HCT116 (cell line): ENCODE data around the gene PIGQ. TPM values are rescaled to one million over a fixed set of nuclear protein-coding genes. Genes with fewer than 3 reads are reported as not detected.

Source experiments
- ATAC-seq: fragments of 200-7000 bp; cut with Tn5 transposase; 2 replicates; pipeline ENCODE4 v1.9.1; 2020; ENCODE audit warnings: mild to moderate bottlenecking, moderate library complexity
- BruUV-seq: library from RNA; stranded (reverse); fragments of 400-500 nt; replicated peaks from 2 replicates; lab custom pipeline; 2021; lab: Mats Ljungman, UMichigan
- CTCF ChIA-PET: fragments of 300-600 bp; sonication (Branson Sonifier 250); formaldehyde crosslinking; loops from one replicate; lab custom pipeline; 2021; ENCODE audit warnings: antibody characterized with exemption; lab: Charles Lee
- POLR2A ChIA-PET: fragments of 300-600, 350-600 bp; sonication (Branson Sonifier 250); formaldehyde crosslinking; loops from one replicate; lab custom pipeline; 2021; ENCODE audit warnings: antibody characterized with exemption; lab: Charles Lee
- RAD21 ChIA-PET, 2 experiments: fragments of 300-600 bp; sonication (Branson Sonifier 250); formaldehyde crosslinking; loops; one replicate each; lab custom pipeline; 2023; ENCODE audit warnings: low total read pairs in 2 of 2; ENCODE audit not compliant: uncharacterized antibody in 2 of 2, unreplicated experiment in 2 of 2, low non-redundant PET in 1 of 2; lab: Charles Lee
- DNase-seq: peaks from one replicate; pipeline ENCODE4 v3.0.0-alpha.2; 2010; ENCODE audit warnings: low read depth, low spot score
- H2AFZ ChIP-seq: fragments of 200-600 bp; shearing (Covaris generic), sonication (generic); 2 replicates; pipeline ENCODE4 v1.6.1; 2017; ENCODE audit warnings: low read depth, mixed run types, mixed read lengths, antibody characterized with exemption, low read length; ENCODE audit not compliant: poor library complexity, severe bottlenecking
- H3K27ac ChIP-seq: 2 replicates; pipeline ENCODE4 v1.5.1; 2012; ENCODE audit warnings: low read depth, low read length
- H3K27me3 ChIP-seq: fragments of 200-600 bp; sonication (generic); 2 replicates; pipeline ENCODE4 v1.6.1; 2016; ENCODE audit warnings: mixed run types, low read length, mixed read lengths; ENCODE audit not compliant: insufficient read depth
- H3K36me3 ChIP-seq, 2 experiments: fragments of 200-500 bp in 1 of 2; fragments of 200-600 bp in 1 of 2; sonication (Bioruptor generic) in 1 of 2; sonication (generic) in 1 of 2; 2 replicates each; pipeline versions ENCODE4 v1.5.1 to v1.6.1; 2014 to 2016; ENCODE audit warnings: low read length in 2 of 2, inconsistent platforms in 1 of 2, mixed read lengths in 1 of 2, mixed run types in 1 of 2; ENCODE audit not compliant: insufficient read depth in 2 of 2, control insufficient read depth in 1 of 2
- H3K4me1 ChIP-seq, 2 experiments: fragments of 200-600 bp in 1 of 2; sonication (generic) in 1 of 2; 2 replicates each; pipeline versions ENCODE4 v1.5.1 to v1.6.1; 2012 to 2017; ENCODE audit warnings: low read length in 2 of 2, inconsistent platforms in 1 of 2, mild to moderate bottlenecking in 1 of 2, mixed read lengths in 1 of 2, mixed run types in 1 of 2, moderate library complexity in 1 of 2; ENCODE audit not compliant: insufficient read depth in 2 of 2, control insufficient read depth in 1 of 2
- H3K4me2 ChIP-seq: fragments of 200-600 bp; sonication (generic); 2 replicates; pipeline ENCODE4 v1.6.1; 2017; ENCODE audit warnings: mixed run types, low read length, mixed read lengths
- H3K4me3 ChIP-seq, 2 experiments: fragments of 200-600 bp in 1 of 2; sonication (generic) in 1 of 2; replicated peaks in 1 of 2; 2 replicates each; pipeline ENCODE4 v1.5.1; 2011 to 2016; ENCODE audit warnings: low read length in 2 of 2, control low read depth in 1 of 2, low read depth in 1 of 2, mild to moderate bottlenecking in 1 of 2, mixed read lengths in 1 of 2, mixed run types in 1 of 2
- H3K79me2 ChIP-seq: fragments of 200-600 bp; sonication (generic); 2 replicates; pipeline ENCODE4 v1.6.1; 2017; ENCODE audit warnings: mild to moderate bottlenecking, mixed run types, low read length, moderate library complexity, mixed read lengths; ENCODE audit not compliant: insufficient read depth
- H3K9ac ChIP-seq: fragments of 200-600 bp; sonication (generic); 2 replicates; pipeline ENCODE4 v1.6.1; 2016; ENCODE audit warnings: low read length, mixed read lengths
- H3K9me2 ChIP-seq: fragments of 200-600 bp; sonication (generic), shearing (Covaris generic); 2 replicates; pipeline ENCODE4 v1.6.1; 2017; ENCODE audit warnings: mixed run types, mild to moderate bottlenecking, moderate library complexity; ENCODE audit not compliant: insufficient read depth
- H3K9me3 ChIP-seq, 2 experiments: fragments of 200-500 bp in 1 of 2; fragments of 200-600 bp in 1 of 2; sonication (Bioruptor generic) in 1 of 2; sonication (generic) in 1 of 2; 2 replicates each; pipeline ENCODE4 v1.6.1; 2014 to 2017; ENCODE audit warnings: low read length in 2 of 2, mixed read lengths in 2 of 2, inconsistent platforms in 1 of 2, low read depth in 1 of 2, mild to moderate bottlenecking in 1 of 2, mixed run types in 1 of 2, moderate library complexity in 1 of 2; ENCODE audit not compliant: control insufficient read depth in 1 of 2, insufficient read depth in 1 of 2
- H4K20me1 ChIP-seq: fragments of 200-600 bp; sonication (generic), shearing (Covaris generic); 2 replicates; pipeline ENCODE4 v1.6.1; 2017; ENCODE audit warnings: mixed run types, mild to moderate bottlenecking, moderate library complexity; ENCODE audit not compliant: insufficient read depth
- CEBPB ChIP-seq: IDR thresholded peaks from 2 replicates; pipeline ENCODE4 v1.6.1; 2012; ENCODE audit warnings: low read depth
- ELF1 ChIP-seq: IDR thresholded peaks from 2 replicates; pipeline ENCODE4 v1.6.1; 2012; ENCODE audit warnings: low read depth, borderline replicate concordance
- EZH2 ChIP-seq: fragments of 200-600 bp; sonication (generic); IDR thresholded peaks from 2 replicates; pipeline ENCODE4 v1.6.1; 2017; ENCODE audit warnings: antibody characterized with exemption, mixed run types
- FOSL1 ChIP-seq: IDR thresholded peaks from 2 replicates; pipeline ENCODE4 v1.6.1; 2012; ENCODE audit warnings: low read depth
- POLR2AphosphoS5 ChIP-seq: IDR thresholded peaks from 2 replicates; pipeline ENCODE4 v1.6.1; 2011; ENCODE audit warnings: mild to moderate bottlenecking, low read depth, low read length, moderate library complexity
- RAD21 ChIP-seq: IDR thresholded peaks from 2 replicates; pipeline ENCODE4 v1.6.1; 2012; ENCODE audit warnings: low read depth, mild to moderate bottlenecking
- SIN3A ChIP-seq: IDR thresholded peaks from 2 replicates; pipeline ENCODE4 v1.6.1; 2012; ENCODE audit warnings: low read depth
- SP1 ChIP-seq: IDR thresholded peaks from 2 replicates; pipeline ENCODE4 v1.6.1; 2012; ENCODE audit warnings: low read depth
- SRF ChIP-seq: IDR thresholded peaks from 2 replicates; pipeline ENCODE4 v1.6.1; 2012; ENCODE audit warnings: low read depth
- TCF7L2 ChIP-seq: IDR thresholded peaks from 2 replicates; pipeline ENCODE4 v1.7.0; 2011; ENCODE audit warnings: borderline replicate concordance, inconsistent platforms; ENCODE audit not compliant: insufficient read depth, insufficient read length; ENCODE audit errors: extremely low read depth
- ZFX ChIP-seq: fragments of 450-650 bp; IDR thresholded peaks from 2 replicates; pipeline ENCODE4 v1.6.1; 2017
- intact Hi-C: fragments of 100-400 bp; cut with micrococcal nuclease; formaldehyde crosslinking; loops from 2 replicates; pipeline ENCODE4 v1.10.0; 2022
- total RNA-seq: library from RNA; stranded (reverse); gene quantifications from one replicate; pipeline ENCODE4 v1.2.1, GENCODE V29; 2021; ENCODE audit not compliant: unreplicated experiment
- TF ChIP-seq, protein P1 (sequence below): IDR thresholded peaks from 2 replicates; pipeline ENCODE4 v1.6.1; 2012
- TF ChIP-seq, protein P2 (sequence below): IDR thresholded peaks from 2 replicates; pipeline ENCODE4 v1.6.1; 2012
- TF ChIP-seq, protein P3 (sequence below): IDR thresholded peaks from 2 replicates; pipeline ENCODE4 v1.6.1; 2011; ENCODE audit warnings: mild to moderate bottlenecking, low read length, moderate library complexity; ENCODE audit not compliant: insufficient replicate concordance; ENCODE audit errors: extremely low read depth

Gene PIGQ
- total RNA-seq, 1 experiment from 2014 or later: 21.0 TPM

DNA sequence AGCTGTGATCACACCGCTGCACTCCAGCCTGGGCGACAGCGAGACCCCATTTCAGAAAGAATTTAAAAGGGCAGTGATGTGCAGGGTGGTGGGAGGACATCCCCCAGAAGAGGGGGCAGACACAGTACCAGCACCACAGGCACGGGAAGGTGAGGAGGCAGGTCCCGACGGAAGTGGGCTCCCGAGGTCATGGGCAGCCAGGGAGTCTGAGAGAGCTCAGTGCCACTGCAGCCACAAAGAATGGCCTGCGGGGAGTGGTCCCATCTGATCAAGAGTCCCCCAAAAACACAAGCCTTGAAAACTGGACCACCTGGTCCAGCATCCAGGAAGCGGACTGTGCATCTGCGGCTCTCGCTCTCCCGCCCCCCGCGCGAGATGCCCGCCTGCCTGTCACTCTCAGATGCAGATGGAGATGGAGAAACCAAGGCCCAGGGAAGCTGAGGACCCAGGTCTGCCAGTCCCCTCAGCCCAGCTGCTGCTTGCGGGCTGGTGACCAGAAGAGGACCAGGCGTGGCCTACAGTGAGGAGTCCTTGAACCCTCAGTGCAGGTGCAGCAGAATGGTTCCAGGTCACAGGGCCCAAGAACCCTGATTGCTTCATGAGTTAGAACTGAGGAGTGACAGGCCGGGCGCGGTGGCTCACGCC lies 46.5 kb upstream of the PIGQ start:
- Histone ChIP-seq H3K4me1 (peaks cover 14 to 23% of the 10 kb centered on the region in 2 experiments), H3K36me3 (no peaks in the 10 kb centered on the region; a peak in 1 of 4 replicates), H3K9me2 (no peaks in the 10 kb centered on the region), H3K27ac (no peak overlapping the region), H3K79me2 (peaks cover 15% of the 10 kb centered on the region), H3K27me3 (no peaks in the 10 kb centered on the region), H3K4me2 (no peak overlapping the region), H4K20me1 (no peaks in the 10 kb centered on the region), H3K9me3 (no peaks in the 10 kb centered on the region), H2AFZ (no peak overlapping the region), H3K9ac (no peak overlapping the region), H3K4me3 (no peak overlapping the region)
- ATAC-seq (no peak), DNase-seq (no peak)
- no TSS peak for BruUV-seq
- POLR2A ChIA-PET: no interaction called here
- intact Hi-C loops: no loop called here
- peak; percentile 18; the same call in 1 of the 2 replicates for TF ChIP-seq POLR2AphosphoS5
- TF ChIP-seq SRF: no peak
- RAD21 ChIA-PET: no interaction called here
- CTCF ChIA-PET: no interaction called here

DNA sequence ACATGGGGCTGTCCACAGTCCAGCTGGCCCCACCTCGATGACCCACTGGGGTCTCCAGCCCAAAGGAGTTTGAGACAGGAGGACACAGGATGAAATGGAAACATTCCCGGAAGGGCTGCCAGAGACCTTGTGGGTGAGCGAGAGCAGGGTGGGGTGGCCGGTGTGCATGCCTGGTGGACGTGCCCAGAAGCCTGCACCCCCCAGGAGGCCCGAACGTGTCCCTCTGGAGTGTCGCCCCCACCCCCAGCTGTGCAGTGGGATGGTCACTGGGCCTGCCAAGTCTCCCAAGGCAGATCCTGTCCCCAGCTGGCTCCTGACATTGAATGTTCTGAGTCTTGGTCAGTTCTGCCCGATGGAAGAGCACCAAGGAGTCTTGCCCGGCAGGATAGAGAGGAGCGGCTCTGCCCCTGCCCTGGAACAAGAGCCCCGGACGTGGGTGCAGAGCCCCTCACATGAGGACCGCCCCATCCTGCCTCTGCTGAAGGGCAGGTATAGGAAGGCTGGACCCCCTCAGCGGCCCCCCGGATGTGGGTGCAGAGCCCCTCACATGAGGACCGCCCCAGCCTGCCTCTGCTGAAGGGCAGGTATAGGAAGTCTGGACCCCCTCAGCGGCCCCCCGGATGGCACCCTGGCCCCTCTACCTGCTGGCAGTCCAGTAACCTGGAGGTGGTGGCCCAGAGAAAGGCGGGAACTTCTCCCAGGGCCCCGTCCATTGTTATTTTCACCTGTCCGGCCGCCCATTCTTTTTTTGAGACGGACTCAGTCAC lies 45.3 kb upstream of the PIGQ start:
- Histone ChIP-seq H3K36me3 (no peaks in the 10 kb centered on the region), H3K4me3 (no peak overlapping the region), H2AFZ (no peak overlapping the region), H3K27ac (peak overlapping the region; percentile 91; the same call in 1 of the 2 replicates), H4K20me1 (no peaks in the 10 kb centered on the region), H3K9me3 (no peaks in the 10 kb centered on the region), H3K4me1 (peaks cover 14 to 31% of the 10 kb centered on the region in 2 experiments), H3K79me2 (peaks cover 27% of the 10 kb centered on the region), H3K9ac (no peak overlapping the region), H3K27me3 (no peaks in the 10 kb centered on the region), H3K4me2 (no peak overlapping the region; the same call in 1 of the 2 replicates), H3K9me2 (no peaks in the 10 kb centered on the region)
- no peak for DNase-seq
- TF ChIP-seq ZFX (no peak), EZH2 (no peak), ELF1 (no peak), SIN3A (no peak), SP1 (no peak), CEBPB (no peak), FOSL1 (no peak), TCF7L2 (no peak), RAD21 (no peak)
- TF ChIP-seq, protein P1, sequence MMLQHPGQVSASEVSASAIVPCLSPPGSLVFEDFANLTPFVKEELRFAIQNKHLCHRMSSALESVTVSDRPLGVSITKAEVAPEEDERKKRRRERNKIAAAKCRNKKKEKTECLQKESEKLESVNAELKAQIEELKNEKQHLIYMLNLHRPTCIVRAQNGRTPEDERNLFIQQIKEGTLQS: no peak
- TF ChIP-seq, protein P2, sequence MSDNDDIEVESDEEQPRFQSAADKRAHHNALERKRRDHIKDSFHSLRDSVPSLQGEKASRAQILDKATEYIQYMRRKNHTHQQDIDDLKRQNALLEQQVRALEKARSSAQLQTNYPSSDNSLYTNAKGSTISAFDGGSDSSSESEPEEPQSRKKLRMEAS: no peak
- TF ChIP-seq, protein P3, sequence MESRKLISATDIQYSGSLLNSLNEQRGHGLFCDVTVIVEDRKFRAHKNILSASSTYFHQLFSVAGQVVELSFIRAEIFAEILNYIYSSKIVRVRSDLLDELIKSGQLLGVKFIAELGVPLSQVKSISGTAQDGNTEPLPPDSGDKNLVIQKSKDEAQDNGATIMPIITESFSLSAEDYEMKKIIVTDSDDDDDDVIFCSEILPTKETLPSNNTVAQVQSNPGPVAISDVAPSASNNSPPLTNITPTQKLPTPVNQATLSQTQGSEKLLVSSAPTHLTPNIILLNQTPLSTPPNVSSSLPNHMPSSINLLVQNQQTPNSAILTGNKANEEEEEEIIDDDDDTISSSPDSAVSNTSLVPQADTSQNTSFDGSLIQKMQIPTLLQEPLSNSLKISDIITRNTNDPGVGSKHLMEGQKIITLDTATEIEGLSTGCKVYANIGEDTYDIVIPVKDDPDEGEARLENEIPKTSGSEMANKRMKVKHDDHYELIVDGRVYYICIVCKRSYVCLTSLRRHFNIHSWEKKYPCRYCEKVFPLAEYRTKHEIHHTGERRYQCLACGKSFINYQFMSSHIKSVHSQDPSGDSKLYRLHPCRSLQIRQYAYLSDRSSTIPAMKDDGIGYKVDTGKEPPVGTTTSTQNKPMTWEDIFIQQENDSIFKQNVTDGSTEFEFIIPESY: no peak
- CTCF ChIA-PET: no interaction called here
- no peak for ATAC-seq
- POLR2A ChIA-PET: no interaction called here
- intact Hi-C loops: no loop called here
- RAD21 ChIA-PET: no interaction called here
- no TSS peak for BruUV-seq
